NT2/D1 (cell line): ENCODE measurements around the gene ZNF536.

ENCODE experiments used
- YY1 ChIP-seq: IDR thresholded peaks from 2 replicates; pipeline ENCODE4 v1.6.1; 2011; ENCODE audit not compliant: insufficient read length, insufficient read depth
- ZNF274 ChIP-seq: IDR thresholded peaks from 2 replicates; pipeline ENCODE4 v1.6.1; 2011; ENCODE audit warnings: mild to moderate bottlenecking, low read depth, low read length

DNA sequence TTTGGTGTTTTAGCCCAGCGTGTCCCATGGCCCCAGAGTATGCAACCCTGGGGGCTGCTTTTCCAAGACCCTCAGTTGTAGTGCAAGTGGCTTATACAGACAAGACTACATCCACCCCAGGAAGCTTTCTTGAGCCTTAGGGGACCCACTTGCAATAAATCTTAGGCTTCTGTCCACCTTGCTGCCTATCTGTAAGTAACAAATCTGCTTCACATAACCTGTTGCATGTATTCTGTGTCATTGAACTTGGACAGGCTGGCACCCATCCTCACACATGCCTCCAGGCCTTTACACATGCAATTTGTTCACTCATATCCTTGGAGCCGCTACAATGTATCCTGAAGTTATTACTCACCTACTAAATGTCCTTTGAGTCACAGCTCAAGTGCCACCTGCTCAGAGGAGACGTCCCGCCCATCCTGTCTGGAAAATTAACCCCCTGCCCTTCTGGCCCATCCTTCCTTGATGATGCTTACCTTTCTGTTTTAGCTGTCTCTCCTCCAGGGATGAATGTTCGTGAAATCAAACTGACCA lies 101.2 kb downstream of the ZNF536 start:
- no peak for TF ChIP-seq YY1
- TF ChIP-seq ZNF274: no peak
